SJCRH30 (cell line): Measurements from ENCODE around the gene GLRA2. TPM values are rescaled to one million over a fixed set of nuclear protein-coding genes. Genes with fewer than 3 reads are reported as not detected.
A peak's percentile ranks its signal among the peaks of the same experiment; 100 is the strongest.

ENCODE experiments used
- DNase-seq, 2 experiments: peaks; one replicate each; pipeline ENCODE4 v3.0.0-alpha.2; 2015 to 2020
- H3K27ac ChIP-seq: fragments of 250-450 bp; sonication (Bioruptor Pico); 2 replicates; pipeline ENCODE4 v1.5.1; 2020; ENCODE audit warnings: mild to moderate bottlenecking, moderate library complexity
- H3K27me3 ChIP-seq: fragments of 250-450 bp; sonication (Bioruptor Pico); 2 replicates; pipeline ENCODE4 v1.5.1; 2020; ENCODE audit warnings: mild to moderate bottlenecking, moderate library complexity
- H3K36me3 ChIP-seq: fragments of 250-450 bp; sonication (Bioruptor Pico); 2 replicates; pipeline ENCODE4 v1.5.1; 2020; ENCODE audit warnings: mild to moderate bottlenecking, moderate library complexity
- H3K4me1 ChIP-seq: fragments of 250-450 bp; sonication (Bioruptor Pico); 2 replicates; pipeline ENCODE4 v1.5.1; 2020; ENCODE audit warnings: mild to moderate bottlenecking, moderate library complexity
- H3K4me3 ChIP-seq: fragments of 250-450 bp; sonication (Bioruptor Pico); 2 replicates; pipeline ENCODE4 v1.5.1; 2020; ENCODE audit warnings: mild to moderate bottlenecking, moderate library complexity
- H3K9me3 ChIP-seq: fragments of 250-450 bp; sonication (Bioruptor Pico); replicated peaks from 2 replicates; pipeline ENCODE4 v1.5.1; 2020; ENCODE audit warnings: mild to moderate bottlenecking, moderate library complexity
- total RNA-seq: library from RNA; depleted of rRNA; stranded (reverse); fragments of >200 nt; shearing (Covaris generic); gene quantifications from 2 replicates; pipeline ENCODE4 v1.2.3, GENCODE V29; 2014

The GLRA2 gene
- total RNA-seq, 1 experiment from 2014 or later = not detected

DNA sequence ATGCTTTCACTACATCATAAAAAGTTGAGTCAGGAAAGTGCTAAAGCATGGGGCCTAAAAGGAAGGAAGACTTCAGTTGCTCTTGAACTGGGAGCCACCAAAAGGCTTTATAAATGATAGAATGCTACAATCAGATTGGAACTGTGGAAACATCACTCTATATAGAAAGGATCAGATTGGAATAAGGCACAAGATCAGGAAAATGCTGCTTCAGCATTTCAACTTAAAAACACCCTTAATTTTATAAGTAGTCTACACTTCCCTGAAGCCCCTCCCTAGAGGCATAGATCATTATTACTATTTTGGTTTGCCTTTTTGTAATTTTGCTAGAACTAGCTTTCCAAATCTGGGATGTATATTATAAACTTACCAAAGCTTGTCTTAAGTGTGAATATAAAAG, 172.8 kb downstream of the GLRA2 start:
- H3K4me1 ChIP-seq = no peaks in the 10 kb centered on the region
- H3K36me3 ChIP-seq = no peaks in the 10 kb centered on the region
- H3K27ac ChIP-seq = no peak overlapping the region
- no peaks in the 10 kb centered on the region for H3K27me3 ChIP-seq
- 0 out of 2 replicates have a peak, but pooled peaks cover 3% of the 10 kb centered on the region for H3K9me3 ChIP-seq
- H3K4me3 ChIP-seq = no peak overlapping the region
- no peak for DNase-seq

DNA sequence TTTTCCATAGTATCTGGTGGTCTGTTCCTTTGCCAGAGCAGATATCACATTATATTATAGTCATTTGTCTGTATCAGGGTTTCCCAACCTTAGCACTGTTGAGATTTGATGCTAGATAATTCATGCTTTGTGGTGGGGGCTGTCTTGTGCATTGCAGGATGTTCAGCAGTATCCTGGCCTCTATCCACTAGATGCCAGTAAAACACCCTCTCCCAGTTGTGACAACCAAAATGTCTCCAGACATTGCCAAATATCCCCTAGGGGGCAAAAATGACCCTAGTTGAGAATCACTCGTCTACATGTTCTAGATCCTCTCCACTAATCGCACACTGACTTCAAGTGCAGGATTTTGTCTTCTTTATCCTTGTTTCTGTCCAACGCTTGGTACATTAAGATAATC, 182.8 kb downstream of the GLRA2 start:
- H3K27me3 ChIP-seq = no peaks in the 10 kb centered on the region
- no peak for DNase-seq

DNA sequence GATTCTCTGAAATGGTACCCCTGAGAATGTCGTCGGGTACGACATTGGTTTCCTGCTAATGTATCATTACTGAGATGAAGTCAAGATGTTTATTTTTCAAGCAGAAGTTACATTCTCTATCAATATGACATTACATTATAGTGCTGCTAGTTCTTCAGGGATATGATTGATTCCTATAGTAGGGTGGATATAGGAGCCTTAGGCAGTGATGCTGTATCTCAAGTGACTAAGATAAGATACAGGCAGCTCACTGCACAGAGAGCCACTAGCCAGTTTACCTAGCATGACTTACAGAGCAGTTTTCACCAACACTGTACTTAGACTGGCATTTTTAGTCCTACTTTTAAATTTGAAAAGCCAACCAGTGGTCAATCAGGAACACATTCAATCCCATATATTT, 188.6 kb downstream of the GLRA2 start:
- no peaks in the 10 kb centered on the region for H3K9me3 ChIP-seq
- no peak for DNase-seq
- H3K4me3 ChIP-seq = no peak overlapping the region
- no peaks in the 10 kb centered on the region for H3K36me3 ChIP-seq
- H3K27me3 ChIP-seq = no peaks in the 10 kb centered on the region
- H3K27ac ChIP-seq = no peak overlapping the region
- no peaks in the 10 kb centered on the region for H3K4me1 ChIP-seq

More for the DNA sequence above, 182.8 kb downstream of the GLRA2 start:
- no peak overlapping the region for H3K4me3 ChIP-seq
- H3K27ac ChIP-seq = no peak overlapping the region
- no peaks in the 10 kb centered on the region for H3K36me3 ChIP-seq
- no peaks in the 10 kb centered on the region for H3K4me1 ChIP-seq
- H3K9me3 ChIP-seq = no peaks in the 10 kb centered on the region

DNA sequence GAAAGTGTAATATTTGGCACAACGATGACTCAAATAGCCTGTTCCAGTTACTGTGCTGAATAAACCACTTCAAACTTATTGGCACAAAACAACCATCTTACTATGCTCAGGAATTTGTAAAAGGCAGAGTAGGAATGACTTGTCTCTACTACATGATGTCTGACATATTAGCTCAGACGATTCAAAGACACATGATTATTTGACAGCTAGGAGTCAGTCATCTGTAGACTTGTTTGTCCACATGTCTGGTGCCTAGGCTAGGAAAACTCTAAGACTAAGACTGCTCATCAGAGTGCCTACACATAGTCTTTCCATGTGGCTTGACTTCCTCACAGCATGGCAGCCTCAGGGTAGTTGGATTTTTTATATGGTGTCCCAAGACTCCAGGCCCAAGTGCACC, 189.1 kb downstream of the GLRA2 start:
- Histone ChIP-seq H3K36me3 (no peaks in the 10 kb centered on the region), H3K9me3 (no peaks in the 10 kb centered on the region), H3K4me3 (no peak overlapping the region), H3K27ac (no peak overlapping the region), H3K4me1 (no peaks in the 10 kb centered on the region), H3K27me3 (no peaks in the 10 kb centered on the region)
- no peak for DNase-seq

DNA sequence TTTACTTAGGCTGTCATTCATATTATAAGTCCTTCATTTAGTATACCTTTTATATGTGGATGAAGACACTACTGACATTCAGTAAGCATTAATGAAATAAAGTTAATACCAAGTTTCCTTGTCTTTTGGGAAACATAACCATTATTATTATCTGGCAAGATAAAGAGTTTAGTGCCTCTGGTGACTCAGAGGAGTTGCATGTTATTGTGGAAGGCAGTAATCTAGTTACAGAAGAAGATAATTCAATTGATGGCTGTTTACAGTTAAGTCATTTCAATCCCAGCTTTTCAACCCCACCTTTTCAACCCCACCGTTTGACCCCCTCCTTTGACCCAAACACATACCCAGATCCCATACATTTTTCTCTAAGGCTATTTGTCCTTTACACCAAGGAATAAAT, 199.7 kb downstream of the GLRA2 start:
- no peak overlapping the region for H3K27ac ChIP-seq
- H3K27me3 ChIP-seq = no peaks in the 10 kb centered on the region
- H3K36me3 ChIP-seq = no peaks in the 10 kb centered on the region
- no peak for DNase-seq
- H3K4me1 ChIP-seq = no peaks in the 10 kb centered on the region
- no peak overlapping the region for H3K4me3 ChIP-seq
- H3K9me3 ChIP-seq = no peaks in the 10 kb centered on the region

DNA sequence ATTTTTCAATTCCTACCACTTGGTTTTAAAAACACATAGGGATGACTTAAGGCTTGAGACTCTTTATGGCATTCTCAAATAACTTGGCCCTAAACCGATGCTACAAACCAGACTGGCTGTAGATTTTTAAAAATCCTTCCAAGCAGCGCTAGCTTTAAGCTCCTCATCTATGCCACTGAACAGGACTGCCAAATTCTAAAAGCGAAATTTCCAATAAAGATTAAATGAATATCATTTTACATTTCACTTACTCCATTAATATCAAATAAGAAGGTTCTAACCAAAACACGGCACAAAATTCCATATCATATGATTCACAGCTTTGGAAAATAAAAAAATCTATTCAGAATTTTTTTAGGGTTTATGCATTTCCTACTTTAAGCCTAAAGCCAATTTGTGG, 209.3 kb downstream of the GLRA2 start:
- H3K9me3 ChIP-seq = no peaks in the 10 kb centered on the region
- H3K36me3 ChIP-seq = no peaks in the 10 kb centered on the region
- no peaks in the 10 kb centered on the region for H3K27me3 ChIP-seq
- no peaks in the 10 kb centered on the region for H3K4me1 ChIP-seq
- H3K27ac ChIP-seq = no peak overlapping the region
- DNase-seq = no peak
- H3K4me3 ChIP-seq = no peak overlapping the region

DNA sequence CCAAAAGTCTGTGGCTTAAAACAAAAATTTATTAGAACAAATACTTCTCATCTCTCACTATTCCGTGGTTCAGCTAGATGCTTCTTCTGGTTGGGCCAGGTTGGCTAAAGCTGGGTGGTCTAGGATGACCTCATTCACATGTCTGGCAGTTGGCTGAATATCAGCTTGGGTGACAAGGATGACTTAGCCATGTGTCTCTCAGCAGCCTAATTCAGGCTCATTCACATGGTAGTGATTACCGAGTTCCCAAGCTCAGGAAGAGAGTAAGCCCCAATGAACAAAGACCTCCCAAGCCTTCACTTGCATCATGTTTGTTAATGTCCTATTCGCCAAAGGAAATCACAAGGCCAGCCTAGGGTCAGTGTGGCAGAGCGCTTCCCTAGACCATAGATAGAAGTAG, 224.1 kb downstream of the GLRA2 start:
- no peaks in the 10 kb centered on the region for H3K27me3 ChIP-seq
- DNase-seq = peak; percentile 54 to 58
- H3K9me3 ChIP-seq = no peaks in the 10 kb centered on the region
- no peaks in the 10 kb centered on the region for H3K36me3 ChIP-seq
- no peak overlapping the region for H3K4me3 ChIP-seq
- peak overlapping the region; percentile 49 for H3K27ac ChIP-seq
- H3K4me1 ChIP-seq = peaks cover 9% of the 10 kb centered on the region; the same call in 1 of the 2 replicates

DNA sequence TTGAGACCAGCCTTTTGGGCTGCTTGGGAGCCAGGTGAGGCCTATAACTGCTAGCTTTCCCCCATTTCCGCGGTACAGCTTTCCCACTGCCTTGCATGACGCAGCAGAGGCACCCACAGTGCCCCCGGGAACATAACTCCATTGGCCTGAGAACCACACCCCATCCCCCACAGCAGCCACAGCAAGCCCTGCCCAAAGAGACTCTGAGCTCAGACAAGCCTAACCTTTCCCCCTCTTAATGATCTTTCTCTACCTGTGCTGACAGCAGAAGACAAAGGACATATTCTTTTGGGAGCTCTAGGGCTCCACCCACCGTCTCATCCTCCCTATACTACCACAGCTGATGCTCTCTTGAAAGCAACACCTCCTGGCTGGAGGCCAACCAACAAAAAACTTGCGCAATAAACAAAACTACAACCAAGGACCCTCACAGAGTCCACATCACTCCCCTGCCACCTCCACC, 228.7 kb downstream of the GLRA2 start:
- Histone ChIP-seq H3K36me3 (no peaks in the 10 kb centered on the region), H3K27me3 (no peaks in the 10 kb centered on the region), H3K27ac (no peak overlapping the region), H3K4me1 (peaks cover 8% of the 10 kb centered on the region; the same call in 1 of the 2 replicates), H3K4me3 (no peak overlapping the region), H3K9me3 (no peaks in the 10 kb centered on the region)
- DNase-seq = no peak

DNA sequence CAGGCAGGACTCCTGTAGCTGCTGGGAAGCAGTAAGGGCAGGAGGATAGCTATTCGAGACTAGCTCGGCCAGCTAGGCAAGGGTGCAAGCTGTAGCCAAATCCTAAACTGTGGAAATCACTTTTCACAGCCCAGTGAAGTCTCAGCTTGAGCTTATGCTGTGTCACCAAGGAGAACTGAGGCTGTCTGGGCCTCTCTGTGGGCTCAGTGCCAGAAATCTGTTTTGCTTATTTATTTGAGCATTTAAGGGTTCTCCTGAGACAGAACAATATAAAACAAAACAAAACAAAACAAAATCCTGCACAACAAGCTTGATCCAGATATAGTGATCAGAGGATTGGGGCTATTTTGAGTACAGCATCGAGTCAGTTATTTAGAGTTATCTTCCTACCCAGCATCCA, 246.1 kb downstream of the GLRA2 start:
- Histone ChIP-seq H3K4me1 (no peaks in the 10 kb centered on the region; the same call in 1 of the 2 replicates), H3K27me3 (no peaks in the 10 kb centered on the region), H3K4me3 (no peak overlapping the region), H3K27ac (no peak overlapping the region), H3K36me3 (peaks cover 3% of the 10 kb centered on the region; the same call in 1 of the 2 replicates), H3K9me3 (0 out of 2 replicates have a peak, but pooled peaks cover 4% of the 10 kb centered on the region)
- no peak for DNase-seq

DNA sequence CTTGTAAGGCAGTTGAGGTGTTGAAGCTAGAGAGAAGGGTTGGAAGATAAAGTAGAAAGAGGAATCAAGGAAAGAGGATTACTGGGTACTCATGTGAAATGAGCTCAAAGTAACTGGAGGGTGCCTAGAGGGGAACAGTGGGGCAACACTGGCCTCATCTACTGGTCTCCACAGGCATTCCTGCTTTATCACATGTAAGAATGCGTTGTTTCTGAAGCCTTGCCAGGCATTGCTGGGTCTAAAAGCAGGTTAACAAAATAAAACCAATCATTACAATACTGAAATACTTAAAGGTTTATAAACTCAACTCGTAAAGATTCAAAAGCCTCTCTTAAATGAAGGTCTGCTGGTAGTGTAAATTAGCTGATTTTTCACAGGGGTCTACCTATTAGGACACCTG, 247.6 kb downstream of the GLRA2 start:
- Histone ChIP-seq H3K27me3 (no peaks in the 10 kb centered on the region), H3K9me3 (no peaks in the 10 kb centered on the region), H3K4me1 (no peaks in the 10 kb centered on the region; the same call in 1 of the 2 replicates), H3K27ac (no peak overlapping the region), H3K36me3 (no peaks in the 10 kb centered on the region; the same call in 1 of the 2 replicates), H3K4me3 (no peak overlapping the region)
- no peak for DNase-seq

DNA sequence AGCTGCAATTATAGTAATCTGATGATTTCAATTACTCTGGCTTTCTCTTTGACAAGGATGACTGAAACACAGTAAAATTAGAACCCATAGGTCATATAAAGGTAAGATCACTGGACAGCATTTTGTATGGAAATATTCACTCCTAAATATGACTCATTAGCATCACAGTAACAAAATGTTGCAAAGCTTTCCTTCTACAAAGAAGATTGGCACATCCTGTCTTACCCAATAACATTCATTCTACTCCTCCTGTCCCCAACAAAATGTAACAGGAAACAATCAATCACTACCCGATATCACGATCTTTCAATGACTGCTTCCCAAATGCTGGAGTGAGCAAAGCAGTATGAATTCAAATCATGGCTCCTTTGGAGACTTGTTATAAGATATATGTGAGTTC, 248.2 kb downstream of the GLRA2 start:
- Histone ChIP-seq H3K9me3 (no peaks in the 10 kb centered on the region), H3K36me3 (no peaks in the 10 kb centered on the region; the same call in 1 of the 2 replicates), H3K4me3 (no peak overlapping the region), H3K4me1 (no peaks in the 10 kb centered on the region; the same call in 1 of the 2 replicates), H3K27me3 (no peaks in the 10 kb centered on the region), H3K27ac (no peak overlapping the region)
- DNase-seq = no peak

DNA sequence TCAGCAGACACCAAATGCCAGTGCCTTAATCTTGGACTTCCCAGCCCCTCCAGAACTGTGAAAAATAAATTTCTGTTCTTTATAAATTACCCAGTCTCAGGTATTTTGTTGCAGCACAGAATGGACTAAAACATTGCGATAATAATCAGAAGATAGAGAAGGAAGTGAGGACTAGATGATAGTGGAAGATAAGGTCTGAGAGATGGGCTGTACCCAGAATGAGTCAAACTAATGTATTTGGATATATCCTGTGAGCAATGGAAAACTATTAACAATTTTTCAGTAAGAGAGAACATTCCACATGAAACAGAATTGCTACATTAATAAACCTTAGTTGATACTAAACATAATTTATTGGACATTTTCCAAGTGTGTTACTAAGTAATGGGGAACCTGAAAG, 250.2 kb downstream of the GLRA2 start:
- H3K4me3 ChIP-seq = no peak overlapping the region
- no peaks in the 10 kb centered on the region for H3K27me3 ChIP-seq
- H3K4me1 ChIP-seq = no peaks in the 10 kb centered on the region; the same call in 1 of the 2 replicates
- DNase-seq = no peak
- H3K27ac ChIP-seq = no peak overlapping the region
- H3K9me3 ChIP-seq = no peaks in the 10 kb centered on the region
- no peaks in the 10 kb centered on the region; the same call in 1 of the 2 replicates for H3K36me3 ChIP-seq
